ENCODE results near the gene LDLRAP1.

DNA sequence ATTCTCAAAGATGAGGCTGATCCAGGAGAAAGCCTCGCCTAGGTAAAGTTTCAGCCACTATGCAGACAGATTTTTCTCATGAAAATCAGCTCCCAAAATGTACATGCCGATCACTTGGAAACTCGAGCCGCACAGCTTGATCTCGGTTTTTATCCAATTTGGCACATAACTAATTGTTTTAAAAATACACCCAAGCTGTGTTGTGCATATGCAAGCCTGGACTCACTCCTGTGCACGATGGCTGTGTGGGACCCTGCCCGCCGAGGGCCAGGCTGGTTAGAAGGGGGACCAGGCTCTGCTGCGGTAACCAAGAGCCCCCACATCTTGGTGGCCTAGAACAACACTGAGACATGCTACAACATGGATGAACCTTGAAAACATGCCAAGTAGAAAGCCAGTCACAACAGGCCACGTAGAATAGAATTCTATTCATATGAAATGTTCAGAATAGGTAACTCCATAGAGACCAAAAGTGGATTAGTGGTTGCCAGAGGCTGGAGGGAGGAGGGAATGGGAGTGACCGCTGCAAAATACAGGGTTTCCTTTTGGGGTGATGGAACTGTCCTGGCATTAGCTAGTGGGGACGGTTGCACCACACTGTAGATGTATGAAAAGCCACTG is 16.1 kb upstream of the LDLRAP1 start:
- no peak for TF ChIP-seq POLR2AphosphoS5 (IDR thresholded peaks at IDR 0.05)
- TF ChIP-seq POLR2A (IDR thresholded peaks at IDR 0.05; ENCODE audit: low read depth), result no peak
- TF ChIP-seq, protein P1, sequence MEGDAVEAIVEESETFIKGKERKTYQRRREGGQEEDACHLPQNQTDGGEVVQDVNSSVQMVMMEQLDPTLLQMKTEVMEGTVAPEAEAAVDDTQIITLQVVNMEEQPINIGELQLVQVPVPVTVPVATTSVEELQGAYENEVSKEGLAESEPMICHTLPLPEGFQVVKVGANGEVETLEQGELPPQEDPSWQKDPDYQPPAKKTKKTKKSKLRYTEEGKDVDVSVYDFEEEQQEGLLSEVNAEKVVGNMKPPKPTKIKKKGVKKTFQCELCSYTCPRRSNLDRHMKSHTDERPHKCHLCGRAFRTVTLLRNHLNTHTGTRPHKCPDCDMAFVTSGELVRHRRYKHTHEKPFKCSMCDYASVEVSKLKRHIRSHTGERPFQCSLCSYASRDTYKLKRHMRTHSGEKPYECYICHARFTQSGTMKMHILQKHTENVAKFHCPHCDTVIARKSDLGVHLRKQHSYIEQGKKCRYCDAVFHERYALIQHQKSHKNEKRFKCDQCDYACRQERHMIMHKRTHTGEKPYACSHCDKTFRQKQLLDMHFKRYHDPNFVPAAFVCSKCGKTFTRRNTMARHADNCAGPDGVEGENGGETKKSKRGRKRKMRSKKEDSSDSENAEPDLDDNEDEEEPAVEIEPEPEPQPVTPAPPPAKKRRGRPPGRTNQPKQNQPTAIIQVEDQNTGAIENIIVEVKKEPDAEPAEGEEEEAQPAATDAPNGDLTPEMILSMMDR (IDR thresholded peaks at IDR 0.05), result no peak
